ENCODE data around the gene FGFR2.

FGFR2 gene

GRCh38 chr10:121442086-121442935 is 155.9 kb downstream of the FGFR2 start:
- DNase-seq (ENCODE audit: extremely low spot score), result no peak
- POLR2A ChIA-PET, result no interaction called here
- TF ChIP-seq CTCF (IDR thresholded peaks at IDR 0.05; ENCODE audit: control extremely low read depth, extremely low read depth, low read depth, missing control alignments), result no peak
- CTCF ChIA-PET, result no interaction called here

GRCh38 chr10:121440461-121440860 is 157.8 kb downstream of the FGFR2 start:
- ChIA-PET CTCF (no interaction called here), POLR2A (no interaction called here)
- TF ChIP-seq CTCF (IDR thresholded peaks at IDR 0.05; ENCODE audit: control extremely low read depth, extremely low read depth, low read depth, missing control alignments), result no peak
- no peak for DNase-seq (ENCODE audit: extremely low spot score)

GRCh38 chr10:121438333-121438732 is 159.9 kb downstream of the FGFR2 start:
- CTCF ChIA-PET, result interaction anchor here (1.3 kb wide), 1 partner anchor 20 kb away, joined by 3 read pairs; no protein-coding TSS in a partner anchor
- POLR2A ChIA-PET, result no interaction called here
- DNase-seq (ENCODE audit: extremely low spot score), result no peak
- no peak for TF ChIP-seq CTCF (IDR thresholded peaks at IDR 0.05; ENCODE audit: control extremely low read depth, extremely low read depth, low read depth, missing control alignments)

- DNase-seq (ENCODE audit: extremely low spot score), result no peak
- POLR2A ChIA-PET, result no interaction called here
- CTCF ChIA-PET, result no interaction called here
- no peak for TF ChIP-seq CTCF (IDR thresholded peaks at IDR 0.05; ENCODE audit: control extremely low read depth, extremely low read depth, low read depth, missing control alignments)
Measured at GRCh38 chr10:121437596-121437995, 160.6 kb downstream of the FGFR2 start.

- ChIA-PET POLR2A (no interaction called here), CTCF (no interaction called here)
- DNase-seq (ENCODE audit: extremely low spot score), result no peak
- no peak for TF ChIP-seq CTCF (IDR thresholded peaks at IDR 0.05; ENCODE audit: control extremely low read depth, extremely low read depth, low read depth, missing control alignments)
Measured at GRCh38 chr10:121436630-121437341, 161.5 kb downstream of the FGFR2 start.

GRCh38 chr10:121436281-121436629 is 162.0 kb downstream of the FGFR2 start:
- no peak for TF ChIP-seq CTCF (IDR thresholded peaks at IDR 0.05; ENCODE audit: control extremely low read depth, extremely low read depth, low read depth, missing control alignments)
- POLR2A ChIA-PET, result no interaction called here

More at GRCh38 chr10:121436281-121436629, 162.0 kb downstream of the FGFR2 start:
- CTCF ChIA-PET, result no interaction called here
- DNase-seq (ENCODE audit: extremely low spot score), result no peak
